HL-60 (cell line): Measurements from ENCODE around the gene RPH3AL.

Experiments
- DNase-seq, 2 experiments: peaks; one replicate each; pipeline ENCODE4 v3.0.0-alpha.2; 2010 to 2020; ENCODE audit warnings: low read depth in 1 of 2, low spot score in 1 of 2
- H3K27ac ChIP-seq: fragments of 250-450 bp; sonication (Bioruptor Pico); replicated peaks from 2 replicates; pipeline ENCODE4 v1.5.1; 2020; ENCODE audit warnings: mild to moderate bottlenecking, moderate library complexity
- H3K27me3 ChIP-seq: fragments of 250-450 bp; sonication (Bioruptor Pico); 2 replicates; pipeline ENCODE4 v1.5.1; 2021; ENCODE audit warnings: mild to moderate bottlenecking, moderate library complexity; ENCODE audit not compliant: insufficient read depth, poor library complexity, severe bottlenecking
- H3K4me3 ChIP-seq: replicated peaks from 2 replicates; pipeline ENCODE4 v1.5.1; 2011; ENCODE audit warnings: mild to moderate bottlenecking, control low read depth, low read length; ENCODE audit not compliant: insufficient read depth
- CTCF ChIP-seq: IDR thresholded peaks from one replicate; pipeline ENCODE4 v1.5.1; 2011; ENCODE audit warnings: low read length, control low read depth, inconsistent platforms; ENCODE audit not compliant: insufficient read depth
- GABPA ChIP-seq: IDR thresholded peaks from 2 replicates; pipeline ENCODE4 v1.6.1; 2012; ENCODE audit warnings: low read depth
- POLR2AphosphoS5 ChIP-seq: IDR thresholded peaks from 2 replicates; pipeline ENCODE4 v1.6.1; 2012; ENCODE audit warnings: low read depth
- REST ChIP-seq: IDR thresholded peaks from 2 replicates; pipeline ENCODE4 v1.6.1; 2012; ENCODE audit warnings: low read depth; ENCODE audit not compliant: insufficient replicate concordance
- SPI1 ChIP-seq: IDR thresholded peaks from 2 replicates; pipeline ENCODE4 v1.6.1; 2012; ENCODE audit warnings: low read depth, mild to moderate bottlenecking, borderline replicate concordance

Gene RPH3AL

GRCh38 chr17:349666-350065 is 2.9 kb downstream of the RPH3AL start:
- no peak overlapping the region for H3K4me3 ChIP-seq
- no peak overlapping the region for H3K27ac ChIP-seq
- TF ChIP-seq POLR2AphosphoS5: no peak
- no peak for TF ChIP-seq REST
- TF ChIP-seq GABPA: no peak
- no peak for TF ChIP-seq CTCF
- no peak for TF ChIP-seq SPI1
- no peaks in the 10 kb centered on the region for H3K27me3 ChIP-seq
- DNase-seq: no peak

GRCh38 chr17:348692-349425 is 3.7 kb downstream of the RPH3AL start:
- no peak overlapping the region for H3K4me3 ChIP-seq
- TF ChIP-seq POLR2AphosphoS5: no peak
- no peak for TF ChIP-seq GABPA
- no peak for TF ChIP-seq SPI1
- TF ChIP-seq REST: no peak
- no peak for TF ChIP-seq CTCF
- no peak for DNase-seq
- no peak overlapping the region for H3K27ac ChIP-seq
- no peaks in the 10 kb centered on the region for H3K27me3 ChIP-seq

GRCh38 chr17:348012-348411 is 4.6 kb downstream of the RPH3AL start:
- no peak for DNase-seq
- no peak for TF ChIP-seq CTCF
- TF ChIP-seq GABPA: no peak
- TF ChIP-seq SPI1: no peak
- TF ChIP-seq POLR2AphosphoS5: no peak
- TF ChIP-seq REST: no peak
- H3K4me3 ChIP-seq: no peak overlapping the region
- no peak overlapping the region for H3K27ac ChIP-seq
- H3K27me3 ChIP-seq: no peaks in the 10 kb centered on the region
